Subcutaneous abdominal adipose tissue (tissue), 5 donors: ENCODE data around the gene RNF39.

Source experiments
- H3K27ac ChIP-seq: one replicate; pipeline ENCODE4 v1.7.0; 2013; ENCODE audit warnings: low read depth, mild to moderate bottlenecking, inconsistent platforms, low read length, moderate library complexity
- H3K27me3 ChIP-seq, 5 donors: one replicate each; pipeline ENCODE4 v1.7.0; 2013; ENCODE audit warnings: low read length in 5 of 5, inconsistent platforms in 1 of 5; ENCODE audit not compliant: control insufficient read depth in 5 of 5, insufficient read depth in 4 of 5
- H3K36me3 ChIP-seq, 5 donors: one replicate each; pipeline ENCODE4 v1.7.0; 2013; ENCODE audit warnings: low read length in 5 of 5; ENCODE audit not compliant: control insufficient read depth in 5 of 5, insufficient read depth in 5 of 5
- H3K4me1 ChIP-seq, 5 donors: one replicate each; pipeline ENCODE4 v1.7.0; 2013; ENCODE audit warnings: low read length in 5 of 5, mild to moderate bottlenecking in 3 of 5, moderate library complexity in 1 of 5; ENCODE audit not compliant: control insufficient read depth in 5 of 5, insufficient read depth in 5 of 5
- H3K4me3 ChIP-seq, 5 donors: one replicate each; pipeline ENCODE4 v1.7.0; 2013; ENCODE audit warnings: low read length in 5 of 5, low read depth in 1 of 5
- H3K9ac ChIP-seq, 5 donors: one replicate each; pipeline ENCODE4 v1.7.0; 2013; ENCODE audit warnings: low read length in 5 of 5, mild to moderate bottlenecking in 4 of 5, moderate library complexity in 3 of 5
- H3K9me3 ChIP-seq, 5 donors: one replicate each; pipeline ENCODE4 v1.7.0; 2013; ENCODE audit warnings: low read length in 5 of 5; ENCODE audit not compliant: control insufficient read depth in 5 of 5
- donor health status: healthy.
- donor health status: healthy.
- donor health status: healthy.
- donor health status: healthy.
- donor health status: healthy.

RNF39 gene

DNA sequence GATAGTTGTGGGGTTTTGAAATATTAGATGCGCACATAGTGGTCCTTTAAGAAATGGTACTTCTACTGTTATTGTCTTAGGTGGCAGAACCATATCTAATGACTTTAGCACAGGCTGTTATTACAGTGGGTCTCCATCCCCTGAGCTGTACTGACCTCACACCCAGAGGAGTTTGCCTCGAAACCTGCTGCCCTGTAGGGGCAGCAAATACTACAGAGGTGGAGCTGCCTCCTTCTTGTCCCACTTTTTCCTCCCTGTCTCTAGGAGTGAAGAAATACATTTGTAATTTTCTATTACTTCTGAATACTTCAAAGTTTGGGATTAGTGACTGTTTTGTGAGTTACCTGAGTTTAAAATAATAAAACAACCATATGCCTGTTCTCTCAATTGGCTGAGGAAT is 29.1 kb upstream of the RNF39 start:
- Histone ChIP-seq H3K9ac (no peak overlapping the region), H3K27me3 (peaks cover 3 to 37% (median 23%) of the 10 kb centered on the region in 5 donors), H3K27ac (no peak overlapping the region), H3K36me3 (no peaks in the 10 kb centered on the region), H3K4me1 (peaks cover 9 to 40% (median 35%) of the 10 kb centered on the region in 5 donors), H3K9me3 (no peaks in the 10 kb centered on the region), H3K4me3 (no peak overlapping the region)

DNA sequence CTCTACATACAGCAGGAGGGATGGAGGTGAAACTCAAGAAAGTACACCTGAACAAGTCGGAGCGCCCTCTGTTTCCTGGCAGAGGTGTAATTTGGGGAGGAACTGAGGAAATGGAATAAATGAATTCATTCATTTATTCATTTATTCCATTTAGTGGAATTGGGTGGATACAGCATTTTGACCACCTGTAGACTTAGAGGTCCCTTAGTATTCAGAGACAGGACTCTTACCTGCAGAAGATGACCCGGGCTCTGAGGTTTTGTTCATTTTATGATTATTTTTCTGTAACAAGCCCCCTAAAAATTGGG is 28.3 kb upstream of the RNF39 start:
- Histone ChIP-seq H3K9ac (peak overlapping the region in 2 of 5 donors; percentile 58 to 64), H3K36me3 (no peaks in the 10 kb centered on the region), H3K27me3 (peaks cover 3 to 41% (median 23%) of the 10 kb centered on the region in 5 donors), H3K4me3 (peak overlapping the region; percentile 56 to 76 (median 60)), H3K27ac (no peak overlapping the region), H3K4me1 (peaks cover 9 to 40% (median 35%) of the 10 kb centered on the region in 5 donors), H3K9me3 (no peaks in the 10 kb centered on the region)

GRCh38 chr6:30102970-30103871 is 27.7 kb upstream of the RNF39 start:
- Histone ChIP-seq H3K27ac (peak overlapping the region; percentile 82), H3K9ac (peak overlapping the region in 4 of 5 donors; percentile 45 to 83 (median 61)), H3K36me3 (no peaks in the 10 kb centered on the region), H3K9me3 (no peaks in the 10 kb centered on the region), H3K4me3 (peak overlapping the region; percentile 56 to 76 (median 60)), H3K4me1 (peaks cover 9 to 40% (median 35%) of the 10 kb centered on the region in 5 donors), H3K27me3 (peaks cover 8 to 47% (median 26%) of the 10 kb centered on the region in 5 donors)

- Histone ChIP-seq H3K27me3 (peaks cover 12 to 44% (median 27%) of the 10 kb centered on the region in 5 donors), H3K4me1 (peaks cover 9 to 40% (median 35%) of the 10 kb centered on the region in 5 donors), H3K9me3 (no peaks in the 10 kb centered on the region), H3K27ac (peak overlapping the region; percentile 82), H3K36me3 (no peaks in the 10 kb centered on the region), H3K4me3 (peak overlapping the region; percentile 58 to 76 (median 69)), H3K9ac (peak overlapping the region in 4 of 5 donors; percentile 56 to 83 (median 62))
Observed at GRCh38 chr6:30102414-30102969, 26.9 kb upstream of the RNF39 start.

DNA sequence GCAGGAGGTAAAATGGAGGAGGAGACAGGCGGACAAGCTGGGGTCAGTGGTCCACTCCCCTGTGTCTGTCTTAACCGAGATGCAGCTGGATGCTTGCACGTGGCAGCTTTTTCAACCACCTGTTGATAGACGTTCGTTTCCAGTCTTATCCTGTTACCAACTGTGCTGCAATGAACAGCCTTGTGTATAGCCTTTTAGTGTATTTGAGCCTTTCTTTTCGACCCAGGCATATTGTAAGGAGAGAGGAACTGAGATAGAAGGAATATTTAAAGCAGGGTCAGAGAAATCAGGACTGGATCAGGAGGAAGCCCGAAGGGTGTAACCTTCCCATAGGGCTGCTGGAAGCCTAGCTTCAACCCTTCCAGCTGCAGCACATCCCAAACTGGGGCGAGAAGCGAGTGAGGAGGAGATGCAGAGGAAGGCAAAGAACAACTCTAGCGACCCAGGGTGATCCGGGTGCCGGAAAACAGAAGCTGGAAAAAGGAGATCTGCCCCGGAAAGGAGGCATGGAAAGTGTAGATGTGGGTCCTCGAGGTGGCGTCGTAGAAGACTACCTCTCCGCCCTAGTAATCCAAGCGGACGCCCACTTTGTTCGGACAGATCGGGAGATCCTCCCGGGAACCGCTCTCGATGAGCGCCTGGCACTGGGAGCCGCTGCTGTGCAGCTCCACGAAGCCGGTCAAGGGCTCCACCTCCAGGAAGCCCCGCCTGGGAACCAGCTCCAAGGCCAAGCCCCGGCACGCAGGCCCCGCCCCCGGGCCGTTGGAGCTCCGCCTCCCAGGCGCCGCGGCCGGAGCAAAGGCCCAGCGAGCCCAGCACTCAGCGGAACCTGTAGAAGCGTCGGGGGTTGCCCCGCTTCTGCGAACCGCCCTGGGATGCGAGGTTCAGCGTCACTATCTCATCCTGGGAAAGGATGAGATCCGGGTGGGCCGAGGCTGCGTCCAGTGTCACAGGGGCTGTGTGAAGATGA is 26.2 kb upstream of the RNF39 start:
- peaks cover 12 to 44% (median 26%) of the 10 kb centered on the region in 5 donors for H3K27me3 ChIP-seq
- H3K9ac ChIP-seq = peak overlapping the region; percentile 16 to 83 (median 68)
- peaks cover 9 to 40% (median 35%) of the 10 kb centered on the region in 5 donors for H3K4me1 ChIP-seq
- H3K27ac ChIP-seq = peak overlapping the region; percentile 82
- H3K4me3 ChIP-seq = peak overlapping the region; percentile 58 to 84 (median 69)
- no peaks in the 10 kb centered on the region for H3K36me3 ChIP-seq
- no peaks in the 10 kb centered on the region for H3K9me3 ChIP-seq

DNA sequence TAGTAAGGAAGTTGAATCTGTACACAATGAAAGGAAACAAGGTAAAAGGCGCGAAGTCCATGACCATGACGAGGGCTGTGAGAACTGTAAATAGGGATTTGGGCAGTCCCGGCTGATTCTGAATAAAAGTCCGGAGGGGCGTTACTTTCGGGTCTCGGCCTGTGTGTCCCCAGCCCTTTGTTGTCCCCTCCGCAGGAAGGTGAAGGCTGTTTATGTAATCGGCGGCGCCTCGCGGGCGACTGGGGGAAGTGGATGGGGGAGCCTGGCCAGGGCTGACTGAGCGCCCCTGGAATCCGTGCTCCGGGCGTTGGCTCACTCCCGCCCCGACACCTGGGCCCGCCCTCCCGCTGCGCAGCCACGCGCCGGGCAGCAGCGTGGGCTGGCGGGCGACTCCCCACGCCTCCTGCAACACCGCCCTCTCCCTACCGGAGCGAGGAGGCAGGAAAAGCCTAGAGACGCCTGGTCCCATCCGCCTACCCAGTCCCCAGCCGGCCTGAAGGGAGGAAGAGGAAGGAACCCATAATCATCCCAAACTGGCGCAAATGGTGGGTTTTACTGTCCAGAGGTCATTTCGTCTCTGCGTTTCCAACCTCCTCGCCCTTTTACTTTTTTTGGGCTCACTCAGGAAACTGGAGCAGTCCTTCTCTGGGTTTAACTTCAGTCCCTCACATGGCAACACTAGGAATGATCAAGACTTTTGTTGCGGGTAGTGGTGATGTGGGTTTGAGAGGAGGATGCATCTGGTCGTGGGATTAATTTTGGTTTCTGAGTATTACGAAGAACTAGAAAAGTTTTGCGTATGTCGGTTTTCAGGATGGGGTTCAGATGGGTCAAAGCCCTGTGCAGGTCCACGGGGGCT is 25.2 kb upstream of the RNF39 start:
- Histone ChIP-seq H3K36me3 (no peaks in the 10 kb centered on the region), H3K4me1 (peaks cover 9 to 40% (median 37%) of the 10 kb centered on the region in 5 donors), H3K27ac (peak overlapping the region; percentile 82), H3K9me3 (no peaks in the 10 kb centered on the region), H3K4me3 (peak overlapping the region; percentile 23 to 84 (median 69)), H3K27me3 (peaks cover 12 to 39% (median 25%) of the 10 kb centered on the region in 5 donors), H3K9ac (peak overlapping the region in 2 of 5 donors; percentile 60 to 68)

DNA sequence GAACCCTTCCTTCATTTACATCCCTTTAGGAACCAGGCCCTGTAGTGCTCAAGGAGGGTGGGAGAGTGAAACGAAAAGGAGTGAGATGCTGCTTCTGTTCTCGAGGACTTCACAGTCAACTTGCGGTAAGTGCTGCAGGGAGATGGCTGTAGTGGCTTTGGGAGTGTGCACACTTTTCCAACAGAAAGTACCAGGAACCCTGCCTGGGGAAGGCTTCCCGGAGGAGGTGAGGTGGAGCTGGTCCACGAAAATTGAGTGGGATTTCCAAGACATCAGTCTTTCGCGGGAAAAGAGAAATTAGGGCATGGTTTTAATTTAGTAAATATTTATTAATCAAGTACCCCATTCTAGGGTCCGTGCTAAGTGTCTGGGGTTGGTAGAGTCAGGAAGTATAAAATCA is 24.6 kb upstream of the RNF39 start:
- Histone ChIP-seq H3K4me1 (peaks cover 11 to 45% (median 40%) of the 10 kb centered on the region in 5 donors), H3K9me3 (no peaks in the 10 kb centered on the region), H3K36me3 (no peaks in the 10 kb centered on the region), H3K4me3 (peak overlapping the region in 2 of 5 donors; percentile 69 to 77), H3K27ac (peak overlapping the region; percentile 82), H3K27me3 (peaks cover 12 to 40% (median 22%) of the 10 kb centered on the region in 5 donors), H3K9ac (peak overlapping the region in 1 of 5 donors; percentile 68)

DNA sequence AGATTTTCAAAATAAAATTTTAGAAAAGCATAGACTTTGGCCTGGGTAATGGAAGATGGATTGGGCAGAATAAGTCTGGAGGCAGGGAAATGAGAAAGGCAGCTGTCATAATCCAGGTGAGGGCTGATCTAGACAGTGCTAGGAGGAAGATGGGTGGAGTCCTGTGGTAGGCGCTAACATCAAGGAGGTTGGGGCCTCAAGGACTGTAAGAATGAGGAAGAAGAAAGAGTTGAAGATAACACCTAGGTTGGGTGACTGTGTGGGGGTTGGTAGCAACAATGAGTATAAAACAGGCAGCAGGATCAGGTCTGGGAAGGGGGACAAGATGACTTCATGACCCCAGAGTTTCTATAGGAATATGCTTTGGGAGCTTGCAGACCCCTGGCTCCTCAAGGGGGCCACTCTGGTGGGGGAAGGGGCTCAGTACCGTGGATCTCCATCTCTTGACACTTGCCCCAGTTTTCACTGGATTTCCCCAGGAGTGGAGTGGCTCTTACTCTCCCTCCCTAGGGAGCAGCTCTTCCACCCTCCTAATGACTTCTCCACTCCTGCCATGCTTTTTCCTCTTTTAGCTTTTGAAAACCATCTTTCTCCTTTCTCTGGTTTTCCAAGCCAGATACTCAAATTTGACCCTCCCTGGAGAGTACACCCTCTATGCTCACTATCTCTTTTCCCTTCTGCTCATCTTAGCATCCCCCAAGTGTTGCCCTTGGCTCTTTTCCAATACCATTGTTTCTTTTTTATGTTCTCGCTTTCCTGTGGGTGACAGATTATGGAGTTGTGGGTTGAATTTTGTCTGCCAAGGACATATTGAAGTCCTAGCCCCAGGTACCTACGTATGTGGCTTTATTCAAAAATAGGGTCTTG is 22.6 kb upstream of the RNF39 start:
- Histone ChIP-seq H3K9ac (no peak overlapping the region), H3K9me3 (no peaks in the 10 kb centered on the region), H3K36me3 (no peaks in the 10 kb centered on the region), H3K27ac (no peak overlapping the region), H3K4me3 (no peak overlapping the region), H3K27me3 (peaks cover 12 to 40% (median 26%) of the 10 kb centered on the region in 5 donors), H3K4me1 (peaks cover 8 to 40% (median 33%) of the 10 kb centered on the region in 5 donors)
